Esophagus (tissue), 2 donors: Measurements from ENCODE around the gene CPTP. TPM values are rescaled to one million over a fixed set of nuclear protein-coding genes. Genes with fewer than 3 reads are reported as not detected.

Source experiments
- H3K27ac ChIP-seq, 2 donors: one replicate each; pipeline ENCODE4 v1.5.1; 2013; ENCODE audit warnings: low read depth in 2 of 2, mild to moderate bottlenecking in 2 of 2, inconsistent platforms in 1 of 2, low read length in 1 of 2, moderate library complexity in 1 of 2
- H3K27me3 ChIP-seq, 2 donors: one replicate each; pipeline ENCODE4 v1.6.1; 2013; ENCODE audit warnings: low read length in 2 of 2, control low read depth in 1 of 2, mild to moderate bottlenecking in 1 of 2; ENCODE audit not compliant: insufficient read depth in 2 of 2, control insufficient read depth in 1 of 2
- H3K36me3 ChIP-seq, 2 donors: one replicate each; pipeline ENCODE4 v1.6.1; 2013; ENCODE audit warnings: low read length in 1 of 2; ENCODE audit not compliant: control insufficient read depth in 2 of 2, insufficient read depth in 2 of 2
- H3K4me1 ChIP-seq, 2 donors: one replicate each; pipeline ENCODE4 v1.6.1; 2013; ENCODE audit warnings: low read length in 1 of 2; ENCODE audit not compliant: control insufficient read depth in 2 of 2, insufficient read depth in 2 of 2
- H3K4me3 ChIP-seq, 2 donors: one replicate each; pipeline ENCODE4 v1.5.1; 2013; ENCODE audit warnings: low read length in 2 of 2, mild to moderate bottlenecking in 2 of 2, low read depth in 1 of 2, moderate library complexity in 1 of 2
- H3K9me3 ChIP-seq, 2 donors: one replicate each; pipeline ENCODE4 v1.6.1; 2013; ENCODE audit warnings: mild to moderate bottlenecking in 2 of 2, low read depth in 1 of 2, low read length in 1 of 2, moderate library complexity in 1 of 2; ENCODE audit not compliant: control insufficient read depth in 2 of 2, insufficient read depth in 1 of 2
- WGBS, 2 donors: extraction: QIAGEN DNeasy Blood & Tissue Kit; methylation state at CpG; one replicate each; pipeline ENCODE4 v1.1.7; 2013; 5-methylcytosine and 5-hydroxymethylcytosine counted together
- polyA plus RNA-seq, 2 donors: library from polyadenylated mRNA; stranded (reverse); fragments of 200-250 nt; gene quantifications; one replicate each; pipeline ENCODE4 v1.2.3, GENCODE V29; 2013
- donor health status: healthy with polysubstance abuse.
- donor health status: Bipolar disorder and iron deficiency.

CPTP gene
- polyA plus RNA-seq, 2 donors: 38.3 to 73.1 TPM

GRCh38 chr1:1340791-1341548 is 16.4 kb downstream of the CPTP start:
- H3K27me3 ChIP-seq: no peaks in the 10 kb centered on the region
- peaks cover 9 to 33% of the 10 kb centered on the region in 2 donors for H3K4me1 ChIP-seq
- H3K9me3 ChIP-seq: no peaks in the 10 kb centered on the region
- no peak overlapping the region for H3K4me3 ChIP-seq
- no peak overlapping the region for H3K27ac ChIP-seq
- H3K36me3 ChIP-seq: peaks cover 0 to 61% of the 10 kb centered on the region in 2 donors
- 93 to 94% methylated on average over 36 of the region's 36 CpGs for WGBS, 2 donors

GRCh38 chr1:1341549-1342021 is 17.0 kb downstream of the CPTP start:
- H3K4me3 ChIP-seq: no peak overlapping the region
- no peaks in the 10 kb centered on the region for H3K27me3 ChIP-seq
- H3K4me1 ChIP-seq: peaks cover 16 to 40% of the 10 kb centered on the region in 2 donors

GRCh38 chr1:1342061-1342562 is 17.5 kb downstream of the CPTP start:
- peaks cover 21 to 44% of the 10 kb centered on the region in 2 donors for H3K4me1 ChIP-seq

More at GRCh38 chr1:1341549-1342021, 17.0 kb downstream of the CPTP start:
- 93 to 95% methylated on average over 17 of the region's 17 CpGs for WGBS, 2 donors
- Histone ChIP-seq H3K36me3 (peaks cover 0 to 56% of the 10 kb centered on the region in 2 donors), H3K27ac (no peak overlapping the region), H3K9me3 (no peaks in the 10 kb centered on the region)

GRCh38 chr1:1342584-1343115 is 18.0 kb downstream of the CPTP start:
- H3K4me3 ChIP-seq: no peak overlapping the region
- 80 to 89% methylated on average over 15 to 18 of the region's 18 CpGs for WGBS, 2 donors
- no peaks in the 10 kb centered on the region for H3K27me3 ChIP-seq
- peaks cover 21 to 45% of the 10 kb centered on the region in 2 donors for H3K4me1 ChIP-seq
- H3K27ac ChIP-seq: no peak overlapping the region
- no peaks in the 10 kb centered on the region for H3K9me3 ChIP-seq
- H3K36me3 ChIP-seq: peaks cover 0 to 48% of the 10 kb centered on the region in 2 donors

More at GRCh38 chr1:1342061-1342562, 17.5 kb downstream of the CPTP start:
- Histone ChIP-seq H3K9me3 (no peaks in the 10 kb centered on the region), H3K27me3 (no peaks in the 10 kb centered on the region), H3K27ac (no peak overlapping the region), H3K36me3 (peaks cover 0 to 53% of the 10 kb centered on the region in 2 donors), H3K4me3 (no peak overlapping the region)
- 93 to 96% methylated on average over 23 to 28 of the region's 28 CpGs for WGBS, 2 donors

GRCh38 chr1:1343811-1344421 is 19.3 kb downstream of the CPTP start:
- Histone ChIP-seq H3K4me1 (peaks cover 24 to 48% of the 10 kb centered on the region in 2 donors), H3K4me3 (peak overlapping the region; percentile 1 to 37), H3K27me3 (no peaks in the 10 kb centered on the region), H3K9me3 (no peaks in the 10 kb centered on the region), H3K36me3 (peaks cover 0 to 39% of the 10 kb centered on the region in 2 donors), H3K27ac (peak overlapping the region; percentile 93 to 94)
- WGBS, 2 donors: 64 to 71% methylated on average over 24 of the region's 24 CpGs

GRCh38 chr1:1344655-1345361 is 20.2 kb downstream of the CPTP start:
- Histone ChIP-seq H3K4me1 (peaks cover 24 to 48% of the 10 kb centered on the region in 2 donors), H3K27ac (peak overlapping the region; percentile 93 to 94), H3K9me3 (no peaks in the 10 kb centered on the region), H3K36me3 (peaks cover 0 to 31% of the 10 kb centered on the region in 2 donors), H3K27me3 (no peaks in the 10 kb centered on the region), H3K4me3 (peak overlapping the region; percentile 5 to 37)
- 52 to 61% methylated on average over 13 to 15 of the region's 15 CpGs for WGBS, 2 donors

- Histone ChIP-seq H3K4me1 (peaks cover 24 to 48% of the 10 kb centered on the region in 2 donors), H3K27me3 (no peaks in the 10 kb centered on the region), H3K4me3 (peak overlapping the region; percentile 5 to 24), H3K27ac (peak overlapping the region; percentile 92 to 94), H3K9me3 (no peaks in the 10 kb centered on the region), H3K36me3 (peaks cover 0 to 25% of the 10 kb centered on the region in 2 donors)
- 56 to 60% methylated on average over 16 of the region's 16 CpGs for WGBS, 2 donors
These were observed 20.8 kb downstream of the CPTP start for GRCh38 chr1:1345384-1345783.

- H3K4me1 ChIP-seq: peaks cover 24 to 44% of the 10 kb centered on the region in 2 donors
- 61% methylated on average over 11 to 12 of the region's 12 CpGs for WGBS, 2 donors
- H3K4me3 ChIP-seq: peak overlapping the region; percentile 8 to 96
- H3K9me3 ChIP-seq: no peaks in the 10 kb centered on the region
- peak overlapping the region; percentile 92 to 94 for H3K27ac ChIP-seq
- H3K36me3 ChIP-seq: peaks cover 0 to 19% of the 10 kb centered on the region in 2 donors
- no peaks in the 10 kb centered on the region for H3K27me3 ChIP-seq
These were observed 21.4 kb downstream of the CPTP start for GRCh38 chr1:1345860-1346500.
